Glomerular endothelial cell (primary cell): Measurements from ENCODE around the gene TMEM255B. TPM values are rescaled to one million over a fixed set of nuclear protein-coding genes. Genes with fewer than 3 reads are reported as not detected.
"Not testable (repeated sequence)": the region's sequence is repeated elsewhere in the genome, so short reads cannot be mapped to it uniquely, and the experiment has no call there.

Experiments used
- DNase-seq: peaks from one replicate; pipeline ENCODE4 v3.0.0-alpha.2; 2011; ENCODE audit warnings: low read depth, low spot score; ENCODE audit errors: extremely low read depth
- total RNA-seq: library from RNA; depleted of rRNA; stranded (reverse); fragments of >200 nt; gene quantifications from 2 replicates; pipeline ENCODE4 v1.2.3, GENCODE V29; 2015

Gene TMEM255B
- total RNA-seq, 1 donor from 2014 or later: 64.3 TPM

GRCh38 chr13:113748101-113748861, 10.7 kb upstream of the TMEM255B start:
- no peak for DNase-seq

- DNase-seq: no peak
These were observed 10.1 kb upstream of the TMEM255B start for GRCh38 chr13:113748862-113749451.

GRCh38 chr13:113749507-113749906, 9.5 kb upstream of the TMEM255B start:
- DNase-seq: no peak

- DNase-seq: no peak
These were observed 9.1 kb upstream of the TMEM255B start for GRCh38 chr13:113749967-113750366.

- DNase-seq: no peak
These were observed 8.2 kb upstream of the TMEM255B start for GRCh38 chr13:113750554-113751399.

- DNase-seq: no peak
These were observed 7.5 kb upstream of the TMEM255B start for GRCh38 chr13:113751491-113751890.

- DNase-seq: not testable (repeated sequence)
These were observed 6.6 kb upstream of the TMEM255B start for GRCh38 chr13:113752211-113752986.

- DNase-seq: no peak
These were observed 5.9 kb upstream of the TMEM255B start for GRCh38 chr13:113753171-113753570.

GRCh38 chr13:113754242-113754641, 4.8 kb upstream of the TMEM255B start:
- DNase-seq: no peak

- no peak for DNase-seq
These were observed 4.3 kb upstream of the TMEM255B start for GRCh38 chr13:113754691-113755090.

GRCh38 chr13:113756441-113757097, 2.5 kb upstream of the TMEM255B start:
- DNase-seq: no peak

GRCh38 chr13:113759525-113760137, 605 bp downstream of the TMEM255B start:
- no peak for DNase-seq

- no peak for DNase-seq
These were observed 2.1 kb downstream of the TMEM255B start for GRCh38 chr13:113761136-113761535.

- no peak for DNase-seq
These were observed 3.0 kb downstream of the TMEM255B start for GRCh38 chr13:113762075-113762474.

GRCh38 chr13:113762538-113762937, 3.5 kb downstream of the TMEM255B start:
- DNase-seq: no peak

- no peak for DNase-seq
These were observed 4.2 kb downstream of the TMEM255B start for GRCh38 chr13:113763254-113763653.

- DNase-seq: no peak
These were observed 5.2 kb downstream of the TMEM255B start for GRCh38 chr13:113763961-113764792.

GRCh38 chr13:113764793-113765563, 6.0 kb downstream of the TMEM255B start:
- DNase-seq: no peak
